HepG2 (cell line): ENCODE measurements around the gene POLR3K. TPM values are rescaled to one million over a fixed set of nuclear protein-coding genes. Genes with fewer than 3 reads are reported as not detected.
A peak's percentile ranks its signal among the peaks of the same experiment; 100 is the strongest.

Experiments
- ADNP ChIP-seq: sonication (generic); formaldehyde crosslinking; IDR thresholded peaks from 2 replicates; pipeline ENCODE4 v1.4.0; 2020; ENCODE audit warnings: missing genetic modification reagents
- ATF7 ChIP-seq, 2 experiments: fragments of 450-650 bp in 1 of 2; sonication (generic) in 1 of 2; formaldehyde crosslinking in 1 of 2; IDR thresholded peaks; 2 replicates each; pipeline versions ENCODE4 v1.4.0 to v1.6.1; 2016 to 2020; ENCODE audit warnings: antibody characterized with exemption in 1 of 2, mild to moderate bottlenecking in 1 of 2, missing genetic modification reagents in 1 of 2
- CBX5 ChIP-seq: sonication (generic); formaldehyde crosslinking; IDR thresholded peaks from 2 replicates; pipeline ENCODE4 v1.4.0; 2020; ENCODE audit warnings: missing genetic modification reagents, borderline replicate concordance
- CCDC6 ChIP-seq: sonication (generic); formaldehyde crosslinking; IDR thresholded peaks from 2 replicates; pipeline ENCODE4 v1.8.1; 2022; ENCODE audit warnings: mild to moderate bottlenecking, missing genetic modification reagents, moderate library complexity
- EP300 ChIP-seq, 3 experiments: sonication (generic) in 1 of 3; formaldehyde crosslinking in 1 of 3; IDR thresholded peaks; 2 replicates each; pipeline versions ENCODE4 v1.5.1 to v1.6.1; 2011 to 2020; ENCODE audit warnings: low read depth in 2 of 3, low read length in 2 of 3, borderline replicate concordance in 1 of 3, improper control_type of control experiment in 1 of 3, mild to moderate bottlenecking in 1 of 3, missing genetic modification reagents in 1 of 3, moderate library complexity in 1 of 3
- FOXP1 ChIP-seq, 2 experiments: fragments of 450-650 bp in 1 of 2; IDR thresholded peaks; 2 replicates each; pipeline ENCODE4 v1.6.1; 2017 to 2018; ENCODE audit warnings: antibody characterized with exemption in 1 of 2
- IRF2 ChIP-seq: IDR thresholded peaks from 2 replicates; pipeline ENCODE4 v1.6.1; 2018; ENCODE audit warnings: missing genetic modification reagents, missing compliant biosample characterization
- MED13 ChIP-seq: sonication (generic); formaldehyde crosslinking; IDR thresholded peaks from 2 replicates; pipeline ENCODE4 v1.5.0; 2020; ENCODE audit warnings: missing genetic modification reagents
- NCOA2 ChIP-seq: sonication (generic); formaldehyde crosslinking; IDR thresholded peaks from 2 replicates; pipeline ENCODE4 v1.8.0; 2022; ENCODE audit warnings: inconsistent platforms
- NCOR1 ChIP-seq: fragments of 200-600 bp; sonication (generic); IDR thresholded peaks from 2 replicates; pipeline ENCODE4 v1.7.0; 2017; ENCODE audit warnings: antibody characterized with exemption, low read length, borderline replicate concordance
- NFKBIZ ChIP-seq: IDR thresholded peaks from 2 replicates; pipeline ENCODE4 v1.6.1; 2018; ENCODE audit warnings: missing genetic modification reagents, missing compliant biosample characterization
- PAF1 ChIP-seq: IDR thresholded peaks from 2 replicates; pipeline ENCODE4 v1.6.1; 2016; ENCODE audit warnings: missing genetic modification reagents, missing compliant biosample characterization
- POLR2AphosphoS2 ChIP-seq: IDR thresholded peaks from 2 replicates; pipeline ENCODE4 v1.6.1; 2011; ENCODE audit warnings: low read depth, low read length, improper control_type of control experiment
- RELA ChIP-seq: sonication (generic); formaldehyde crosslinking; IDR thresholded peaks from 2 replicates; pipeline ENCODE4 v1.4.0; 2020; ENCODE audit warnings: missing genetic modification reagents
- SNAI1 ChIP-seq: sonication (generic); formaldehyde crosslinking; IDR thresholded peaks from 2 replicates; pipeline ENCODE4 v1.5.0; 2020; ENCODE audit warnings: mild to moderate bottlenecking, missing genetic modification reagents, borderline replicate concordance
- SRY ChIP-seq: sonication (generic); formaldehyde crosslinking; IDR thresholded peaks from 2 replicates; pipeline ENCODE4 v1.8.0; 2022; ENCODE audit warnings: mild to moderate bottlenecking, missing genetic modification reagents
- SSRP1 ChIP-seq: IDR thresholded peaks from 2 replicates; pipeline ENCODE4 v1.6.1; 2016; ENCODE audit warnings: control low read depth
- STAT5B ChIP-seq: sonication (generic); formaldehyde crosslinking; IDR thresholded peaks from 2 replicates; pipeline ENCODE4 v1.4.0; 2020; ENCODE audit warnings: missing genetic modification reagents
- TAF1 ChIP-seq: sonication (generic); formaldehyde crosslinking; IDR thresholded peaks from 2 replicates; pipeline ENCODE4 v1.4.0; 2020; ENCODE audit warnings: missing genetic modification reagents
- ZFAT ChIP-seq: sonication (generic); formaldehyde crosslinking; conservative IDR thresholded peaks from 2 replicates; pipeline ENCODE4 v1.8.1; 2023; ENCODE audit warnings: missing genetic modification reagents, inconsistent platforms
- ZFP90 ChIP-seq: sonication (generic); formaldehyde crosslinking; IDR thresholded peaks from 2 replicates; pipeline ENCODE4 v1.8.0; 2022; ENCODE audit warnings: missing genetic modification reagents, mild to moderate bottlenecking, inconsistent platforms, borderline replicate concordance
- ZNF224 ChIP-seq: sonication (generic); formaldehyde crosslinking; IDR thresholded peaks from 2 replicates; pipeline ENCODE4 v1.5.0; 2020; ENCODE audit warnings: mild to moderate bottlenecking, missing genetic modification reagents
- ZNF382 ChIP-seq: sonication (generic); formaldehyde crosslinking; IDR thresholded peaks from 2 replicates; pipeline ENCODE4 v1.5.0; 2020; ENCODE audit warnings: missing genetic modification reagents, mild to moderate bottlenecking, borderline replicate concordance
- ZNF432 ChIP-seq: sonication (generic); formaldehyde crosslinking; IDR thresholded peaks from 2 replicates; pipeline ENCODE4 v1.5.0; 2020; ENCODE audit warnings: missing genetic modification reagents, mild to moderate bottlenecking, borderline replicate concordance
- ZNF567 ChIP-seq: sonication (generic); formaldehyde crosslinking; IDR thresholded peaks from 2 replicates; pipeline ENCODE4 v1.8.1; 2023; ENCODE audit warnings: mild to moderate bottlenecking, missing genetic modification reagents, borderline replicate concordance
- ZNF781 ChIP-seq: sonication (generic); formaldehyde crosslinking; IDR thresholded peaks from 2 replicates; pipeline ENCODE4 v1.5.1; 2020; ENCODE audit warnings: borderline replicate concordance, mild to moderate bottlenecking, missing genetic modification reagents; ENCODE audit errors: not compliant biosample characterization
- polyA plus RNA-seq, 8 experiments: library from polyadenylated mRNA; depleted of rRNA in 3 of 8; stranded (reverse) in 7 of 8; unstranded in 1 of 8; fragments of >200 nt; fragmentation: Illumina TruSeq in 4 of 8; extraction: Trizol in 4 of 8; gene quantifications; 2 replicates each; pipeline versions ENCODE4 v1.2.1 to v1.2.3, GENCODE V29; 2011 to 2016; ENCODE audit warnings: low read depth in 4 of 8, missing spikeins in 1 of 8, mixed read lengths in 1 of 8; ENCODE audit not compliant: insufficient read depth in 1 of 8
- total RNA-seq, 5 experiments: library from RNA; depleted of rRNA; stranded (reverse); fragments of >200 nt; fragmentation: Illumina TruSeq; extraction: Trizol; gene quantifications; 2 replicates each; pipeline ENCODE4 v1.2.3, GENCODE V29; 2016; ENCODE audit warnings: low read depth in 1 of 5
- TF ChIP-seq, protein P1 (sequence below): sonication (generic); formaldehyde crosslinking; IDR thresholded peaks from 2 replicates; pipeline ENCODE4 v1.4.0; 2020; ENCODE audit warnings: missing genetic modification reagents
- TF ChIP-seq, protein P2 (sequence below): sonication (generic); formaldehyde crosslinking; IDR thresholded peaks from 2 replicates; pipeline ENCODE4 v1.5.0; 2020; ENCODE audit warnings: mild to moderate bottlenecking, low read depth, missing genetic modification reagents, borderline replicate concordance
- TF ChIP-seq, protein P3 (sequence below): sonication (generic); formaldehyde crosslinking; conservative IDR thresholded peaks from 2 replicates; pipeline ENCODE4 v1.4.0; 2020; ENCODE audit warnings: missing genetic modification reagents

The POLR3K gene
- total and polyA plus RNA-seq, 2 of the 13 experiments (the other 11 are each of a cell fraction or from before 2014, with no cell fraction given), result 14.8 to 18.8 TPM

DNA sequence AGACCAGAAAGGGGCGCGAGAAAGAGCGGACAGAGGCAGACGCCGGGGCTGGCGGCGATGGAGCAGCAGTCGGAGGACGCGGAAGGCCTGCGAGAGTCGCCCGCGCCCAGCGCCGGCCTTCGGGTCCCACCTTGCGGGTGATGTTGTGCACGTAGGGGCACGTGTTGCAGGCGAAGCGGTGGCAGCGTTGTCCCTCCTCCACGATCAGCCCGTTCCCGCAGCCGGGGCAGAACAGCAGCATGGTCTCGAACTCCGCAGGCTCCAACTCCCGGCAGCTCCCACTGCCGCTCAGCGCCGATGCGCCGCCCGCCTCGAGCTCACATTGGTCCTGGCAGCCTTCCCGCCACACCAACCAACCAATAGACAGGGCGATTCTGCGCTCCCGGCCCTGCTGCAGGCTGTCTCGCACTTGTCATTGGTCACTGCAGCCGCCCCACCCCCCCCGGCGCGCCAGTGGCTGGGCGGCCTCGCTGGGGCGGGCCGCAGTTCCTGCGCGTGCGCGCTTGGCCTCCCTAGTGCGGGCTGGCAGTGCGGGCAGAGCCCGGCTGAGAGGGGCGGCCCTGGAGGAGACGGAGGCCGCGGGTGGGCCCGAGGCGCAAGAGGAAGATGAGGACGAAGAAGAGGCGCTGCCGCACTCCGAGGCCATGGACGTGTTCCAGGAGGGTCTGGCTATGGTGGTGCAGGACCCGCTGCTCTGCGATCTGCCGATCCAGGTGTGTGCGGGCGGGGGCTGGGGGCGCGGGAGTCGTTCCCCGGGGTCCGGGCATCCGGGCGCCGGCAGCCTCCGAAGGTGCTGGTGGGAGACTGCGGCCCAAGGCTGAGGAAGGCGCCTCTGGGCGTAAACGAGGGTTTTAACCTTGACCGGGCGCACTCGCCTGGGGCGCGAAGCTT lies at the start of gene POLR3K, which contains the start of gene SNRNP25 (continued):
- no peak for TF ChIP-seq EP300 (IDR thresholded peaks at IDR 0.05; ENCODE audit: low read depth in 2 of 2, low read length in 2 of 2)
- no peak for TF ChIP-seq EP300 (CRISPR knock-in tag; IDR thresholded peaks at IDR 0.05; ENCODE audit: borderline replicate concordance)
- no peak for TF ChIP-seq ZNF382 (CRISPR knock-in tag)
- no peak for TF ChIP-seq NCOR1
- TF ChIP-seq NFKBIZ, result no peak
- TF ChIP-seq MED13 (CRISPR knock-in tag), result no peak
- TF ChIP-seq, protein P1, sequence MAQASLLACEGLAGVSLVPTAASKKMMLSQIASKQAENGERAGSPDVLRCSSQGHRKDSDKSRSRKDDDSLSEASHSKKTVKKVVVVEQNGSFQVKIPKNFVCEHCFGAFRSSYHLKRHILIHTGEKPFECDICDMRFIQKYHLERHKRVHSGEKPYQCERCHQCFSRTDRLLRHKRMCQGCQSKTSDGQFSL (CRISPR knock-in tag), result peak; percentile 98
- TF ChIP-seq RELA (CRISPR knock-in tag), result no peak
- TF ChIP-seq CBX5 (CRISPR knock-in tag), result no peak
- no peak for TF ChIP-seq FOXP1 (IDR thresholded peaks at IDR 0.05)
- no peak for TF ChIP-seq FOXP1 (CRISPR knock-in tag; IDR thresholded peaks at IDR 0.05)
- no peak for TF ChIP-seq ADNP (CRISPR knock-in tag)
- TF ChIP-seq ATF7 (IDR thresholded peaks at IDR 0.05), result no peak
- TF ChIP-seq ATF7 (CRISPR knock-in tag; IDR thresholded peaks at IDR 0.05), result no peak
- peak; percentile 67; the same call in 1 of the 2 replicates for TF ChIP-seq CCDC6 (CRISPR knock-in tag)
- no peak for TF ChIP-seq POLR2AphosphoS2
- no peak for TF ChIP-seq ZNF224 (CRISPR knock-in tag)
- TF ChIP-seq, protein P2, sequence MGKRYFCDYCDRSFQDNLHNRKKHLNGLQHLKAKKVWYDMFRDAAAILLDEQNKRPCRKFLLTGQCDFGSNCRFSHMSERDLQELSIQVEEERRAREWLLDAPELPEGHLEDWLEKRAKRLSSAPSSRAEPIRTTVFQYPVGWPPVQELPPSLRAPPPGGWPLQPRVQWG (CRISPR knock-in tag), result no peak
- no peak; the same call in none of the 2 replicates for TF ChIP-seq ZFP90 (CRISPR knock-in tag)
- 0 out of 2 replicates have a peak, but pooled peaks have one; percentile 6 for TF ChIP-seq IRF2 (CRISPR knock-in tag)
- TF ChIP-seq SSRP1 (CRISPR knock-in tag), result no peak
- TF ChIP-seq ZNF567 (CRISPR knock-in tag), result peak; percentile 69; the same call in 1 of the 2 replicates
- peak; percentile 84 for TF ChIP-seq TAF1
- peak; percentile 35; the same call in 1 of the 2 replicates for TF ChIP-seq SRY
- TF ChIP-seq, protein P3, sequence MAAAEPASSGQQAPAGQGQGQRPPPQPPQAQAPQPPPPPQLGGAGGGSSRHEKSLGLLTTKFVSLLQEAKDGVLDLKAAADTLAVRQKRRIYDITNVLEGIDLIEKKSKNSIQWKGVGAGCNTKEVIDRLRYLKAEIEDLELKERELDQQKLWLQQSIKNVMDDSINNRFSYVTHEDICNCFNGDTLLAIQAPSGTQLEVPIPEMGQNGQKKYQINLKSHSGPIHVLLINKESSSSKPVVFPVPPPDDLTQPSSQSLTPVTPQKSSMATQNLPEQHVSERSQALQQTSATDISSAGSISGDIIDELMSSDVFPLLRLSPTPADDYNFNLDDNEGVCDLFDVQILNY, result peak; percentile 81; the same call in 1 of the 2 replicates
- TF ChIP-seq NCOA2 (CRISPR knock-in tag), result no peak
- TF ChIP-seq ZNF432, result no peak
- TF ChIP-seq STAT5B, result 0 out of 2 replicates have a peak, but pooled peaks have one; percentile 29
- TF ChIP-seq SNAI1 (CRISPR knock-in tag), result peak; percentile 44; the same call in 1 of the 2 replicates
- TF ChIP-seq ZNF781 (CRISPR knock-in tag), result peak; percentile 74
- TF ChIP-seq ZFAT (CRISPR knock-in tag), result 0 out of 2 replicates have a peak, but pooled peaks have one; percentile 30
- TF ChIP-seq PAF1, result no peak
